Measurements from ENCODE around the gene AFF2. TPM values are rescaled to one million over a fixed set of nuclear protein-coding genes. Genes with fewer than 3 reads are reported as not detected.
"Not testable (repeated sequence)": the region's sequence is repeated elsewhere in the genome, so short reads cannot be mapped to it uniquely, and the experiment has no call there.

AFF2 gene
- polyA plus RNA-seq, 1 donor = 0.66 TPM

GRCh38 chrX:148633218-148633908 lies 132.9 kb downstream of the AFF2 start:
- DNase-seq (ENCODE audit: low read depth) = no peak

GRCh38 chrX:148634591-148634990 lies 134.2 kb downstream of the AFF2 start:
- no peak for DNase-seq (ENCODE audit: low read depth)

- DNase-seq (ENCODE audit: low read depth) = no peak
These were observed 143.0 kb downstream of the AFF2 start for GRCh38 chrX:148643460-148643859.

- no peak for DNase-seq (ENCODE audit: low read depth)
These were observed 147.2 kb downstream of the AFF2 start for GRCh38 chrX:148647651-148648050.

- no peak for DNase-seq (ENCODE audit: low read depth)
These were observed 148.9 kb downstream of the AFF2 start for GRCh38 chrX:148649145-148649795.

GRCh38 chrX:148658115-148658730 lies 157.8 kb downstream of the AFF2 start:
- DNase-seq (ENCODE audit: low read depth) = no peak

GRCh38 chrX:148659481-148659880 lies 159.1 kb downstream of the AFF2 start:
- DNase-seq (ENCODE audit: low read depth) = no peak

GRCh38 chrX:148661035-148661434 lies 160.6 kb downstream of the AFF2 start:
- no peak for DNase-seq (ENCODE audit: low read depth)

GRCh38 chrX:148662014-148662413 lies 161.6 kb downstream of the AFF2 start:
- DNase-seq (ENCODE audit: low read depth) = no peak

- DNase-seq (ENCODE audit: low read depth) = no peak
These were observed 163.8 kb downstream of the AFF2 start for GRCh38 chrX:148664171-148664570.

- DNase-seq (ENCODE audit: low read depth) = no peak
These were observed 164.6 kb downstream of the AFF2 start for GRCh38 chrX:148664995-148665394.

GRCh38 chrX:148669175-148669574 lies 168.8 kb downstream of the AFF2 start:
- not testable (repeated sequence) for DNase-seq (ENCODE audit: low read depth)

GRCh38 chrX:148670277-148670676 lies 169.9 kb downstream of the AFF2 start:
- no peak for DNase-seq (ENCODE audit: low read depth)

GRCh38 chrX:148672517-148672916 lies 172.1 kb downstream of the AFF2 start:
- no peak for DNase-seq (ENCODE audit: low read depth)

GRCh38 chrX:148681605-148682004 lies 181.2 kb downstream of the AFF2 start:
- no peak for DNase-seq (ENCODE audit: low read depth)

GRCh38 chrX:148682206-148682605 lies 181.8 kb downstream of the AFF2 start:
- no peak for DNase-seq (ENCODE audit: low read depth)

GRCh38 chrX:148691456-148691855 lies 191.0 kb downstream of the AFF2 start:
- no peak for DNase-seq (ENCODE audit: low read depth)

- DNase-seq (ENCODE audit: low read depth) = no peak
These were observed 194.8 kb downstream of the AFF2 start for GRCh38 chrX:148695255-148695654.

- no peak for DNase-seq (ENCODE audit: low read depth)
These were observed 197.8 kb downstream of the AFF2 start for GRCh38 chrX:148698221-148698620.

GRCh38 chrX:148700021-148700420 lies 199.6 kb downstream of the AFF2 start:
- DNase-seq (ENCODE audit: low read depth) = no peak

- no peak for DNase-seq (ENCODE audit: low read depth)
These were observed 213.6 kb downstream of the AFF2 start for GRCh38 chrX:148713981-148714380.

GRCh38 chrX:148715361-148715760 lies 214.9 kb downstream of the AFF2 start:
- DNase-seq (ENCODE audit: low read depth) = no peak

GRCh38 chrX:148722966-148723365 lies 222.5 kb downstream of the AFF2 start:
- DNase-seq (ENCODE audit: low read depth) = no peak

All from forelimb muscle (tissue), 1 donor.